HG03064 (cell line): ENCODE results near the gene BMP6.
"Not testable (repeated sequence)": the region's sequence is repeated elsewhere in the genome, so short reads cannot be mapped to it uniquely, and the experiment has no call there.

ENCODE experiments used
- ATAC-seq: cut with Tn5 transposase; IDR thresholded peaks from one replicate; pipeline ENCODE4 v1.9.1; 2021; ENCODE audit warnings: low read depth; ENCODE audit not compliant: unreplicated experiment

The BMP6 gene

DNA sequence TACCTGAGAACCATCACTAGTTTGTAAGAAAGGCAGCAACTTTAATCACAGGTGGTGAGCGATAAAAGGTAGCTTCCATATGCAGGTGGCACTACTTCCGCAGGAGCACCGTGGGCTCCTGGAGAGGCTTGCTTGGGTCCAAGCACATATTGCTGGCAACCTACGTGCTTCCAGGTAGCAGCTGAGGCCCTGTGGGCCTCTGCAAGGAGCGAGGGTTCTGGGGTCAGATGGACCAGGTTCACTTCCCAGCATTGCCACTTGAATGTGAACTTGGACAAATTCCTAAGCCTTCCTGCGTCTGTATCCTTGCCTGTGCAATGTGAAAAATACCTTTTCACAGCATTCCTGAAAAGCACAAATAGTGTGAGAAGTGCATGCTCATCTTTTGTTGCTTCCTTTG is 153.7 kb downstream of the BMP6 start:
- no peak for ATAC-seq

GRCh38 chr6:7879980-7880717 is 154.2 kb downstream of the BMP6 start:
- no peak for ATAC-seq

GRCh38 chr6:7880718-7881107 is 154.8 kb downstream of the BMP6 start:
- no peak for ATAC-seq

- ATAC-seq, result no peak
Observed at GRCh38 chr6:7881765-7882500, 156.0 kb downstream of the BMP6 start.

GRCh38 chr6:7882505-7883257 is 156.8 kb downstream of the BMP6 start:
- ATAC-seq, result no peak

DNA sequence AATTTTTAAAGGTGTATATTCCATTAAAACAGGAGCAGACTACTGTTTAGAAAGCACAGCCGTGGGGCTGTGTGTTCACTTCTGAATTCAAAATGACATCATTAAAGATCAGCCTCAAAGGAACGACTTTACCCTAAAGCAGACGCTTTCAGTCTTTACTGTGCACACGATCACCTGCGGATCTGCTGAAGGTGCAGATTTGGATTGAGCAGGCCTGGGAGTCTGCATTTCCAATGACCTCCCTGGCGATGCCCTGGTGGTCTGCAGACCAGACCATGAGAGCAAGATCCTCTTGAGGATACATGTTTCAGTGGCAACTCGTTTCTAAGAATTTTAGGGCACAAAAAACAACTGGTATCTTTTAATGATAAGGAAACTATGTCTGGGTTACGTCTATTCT is 157.5 kb downstream of the BMP6 start:
- no peak for ATAC-seq

- no peak for ATAC-seq
Observed at GRCh38 chr6:7886132-7886531, 160.2 kb downstream of the BMP6 start.

DNA sequence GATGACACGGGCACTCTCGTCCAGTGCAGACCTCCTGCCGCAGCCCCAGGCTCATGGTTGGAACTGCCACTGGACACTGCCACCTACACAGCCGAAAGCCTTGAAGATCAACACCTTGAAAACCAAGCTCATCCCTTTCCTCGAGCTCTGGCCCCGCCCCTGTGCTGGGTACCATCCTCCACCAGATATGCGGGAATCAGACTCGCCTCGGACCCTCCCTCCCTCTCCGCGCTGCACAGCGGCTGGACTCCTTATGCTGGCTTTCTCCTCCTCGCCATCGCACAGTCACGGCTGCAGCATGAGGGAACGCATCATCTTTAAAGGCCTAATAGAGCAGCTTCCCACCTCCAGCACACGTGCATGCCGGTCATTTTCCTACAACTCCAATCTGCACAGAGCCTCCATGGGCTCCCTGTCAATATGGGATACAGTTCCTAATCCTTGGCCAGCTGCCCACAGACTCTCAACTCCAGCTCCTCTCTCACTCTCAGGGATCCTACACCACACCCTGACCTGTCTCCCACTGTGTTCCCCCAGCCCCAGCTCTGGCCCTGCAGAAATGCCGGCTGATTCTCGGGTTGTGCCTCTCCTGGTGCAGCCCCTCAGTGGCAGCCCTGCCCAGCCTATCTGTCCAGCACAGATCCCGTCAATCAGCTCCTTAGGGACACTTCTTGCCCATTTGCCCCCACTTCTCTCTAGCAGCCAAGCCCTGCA is 161.5 kb downstream of the BMP6 start:
- ATAC-seq, result no peak

DNA sequence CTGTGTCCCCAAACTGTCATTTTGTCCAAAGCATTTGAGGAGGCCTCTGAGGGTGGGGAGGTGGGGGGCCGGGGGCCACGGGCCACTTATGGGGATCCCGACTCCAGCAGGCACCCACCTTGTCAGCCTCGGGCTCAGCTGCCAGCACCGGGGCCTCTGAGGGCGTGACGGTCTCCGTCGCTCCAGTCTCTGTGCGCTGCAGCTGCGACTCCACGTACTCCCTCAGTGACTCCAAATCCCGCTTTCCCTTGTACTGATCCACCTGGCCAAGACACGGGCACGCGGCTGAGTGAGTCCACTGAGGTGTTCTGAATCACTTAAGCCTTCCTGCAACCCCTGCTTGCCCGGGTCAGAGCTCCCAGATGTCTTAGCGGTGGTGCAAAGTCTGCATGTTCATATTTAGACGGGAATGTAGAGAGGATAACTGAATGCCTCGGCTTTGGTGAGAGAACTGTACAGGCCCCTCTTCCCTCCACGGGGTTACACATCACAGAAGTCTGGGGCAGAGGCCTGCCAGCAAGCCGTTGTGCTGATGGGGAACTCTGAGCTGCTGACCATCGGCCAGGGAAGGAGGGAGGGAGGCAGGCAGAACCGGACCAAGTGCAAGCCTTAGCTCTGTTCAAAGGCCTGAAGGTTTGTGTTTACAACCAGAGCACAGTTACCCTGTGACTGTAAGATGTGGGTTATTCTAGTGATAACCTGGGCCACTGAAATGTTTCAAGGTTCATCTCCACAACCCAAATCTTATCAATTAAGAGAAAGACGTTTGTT is 162.9 kb downstream of the BMP6 start:
- no peak for ATAC-seq

DNA sequence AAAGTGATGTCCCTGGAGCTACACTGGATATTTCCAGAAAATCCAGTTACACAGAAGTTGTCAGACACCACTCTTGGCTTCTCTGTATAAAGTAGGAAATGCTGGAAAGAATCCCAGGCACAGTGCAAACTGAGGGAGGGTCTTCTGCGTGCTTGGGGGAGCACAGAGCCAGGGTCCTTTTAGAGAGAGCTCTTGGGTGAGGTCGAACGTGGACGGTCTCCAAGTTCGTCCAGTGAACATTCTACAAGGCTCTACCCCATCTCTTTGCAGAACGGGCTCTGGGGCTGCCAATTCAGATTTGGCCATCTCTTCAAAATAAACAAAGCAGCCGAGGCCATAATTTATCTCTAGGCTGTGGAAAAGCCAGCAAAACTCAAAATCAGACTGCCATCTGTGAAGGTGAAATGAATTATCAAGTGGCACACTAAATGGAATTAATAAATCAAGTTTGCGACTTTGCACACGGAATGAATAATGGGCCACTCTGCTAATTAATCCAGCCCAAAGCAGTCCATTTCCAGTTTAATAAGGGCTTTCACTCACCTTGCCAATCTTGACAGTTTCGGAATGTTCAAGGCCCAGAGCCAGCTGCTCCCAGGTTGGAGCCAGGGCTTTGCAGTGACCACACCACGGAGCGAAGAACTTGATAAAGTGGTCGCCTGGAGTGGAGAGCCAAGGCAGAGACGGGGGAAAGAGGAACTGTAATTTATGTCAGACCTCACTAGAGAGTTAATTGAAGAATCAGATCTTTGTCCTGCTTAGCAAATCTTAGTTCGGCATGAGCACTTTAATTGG is 165.4 kb downstream of the BMP6 start:
- no peak for ATAC-seq

DNA sequence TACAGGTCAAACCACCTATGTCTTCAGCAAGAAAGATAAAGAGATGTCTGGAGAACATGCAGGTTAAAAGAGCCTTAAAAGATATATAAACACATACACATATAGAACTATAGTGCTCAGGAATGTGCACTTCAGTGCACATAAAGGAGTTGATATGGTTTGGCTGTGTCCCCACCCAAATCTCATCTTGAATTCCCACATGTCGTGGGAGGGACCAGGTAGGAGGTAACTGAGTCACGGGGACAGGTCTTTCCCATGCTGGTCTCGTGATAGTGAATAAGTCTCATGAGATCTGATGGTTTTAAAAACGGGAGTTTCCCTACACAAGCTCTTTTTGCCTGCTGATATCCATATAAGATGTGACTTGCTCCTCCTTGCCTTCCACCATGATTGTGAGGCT is 166.5 kb downstream of the BMP6 start:
- ATAC-seq, result not testable (repeated sequence)

DNA sequence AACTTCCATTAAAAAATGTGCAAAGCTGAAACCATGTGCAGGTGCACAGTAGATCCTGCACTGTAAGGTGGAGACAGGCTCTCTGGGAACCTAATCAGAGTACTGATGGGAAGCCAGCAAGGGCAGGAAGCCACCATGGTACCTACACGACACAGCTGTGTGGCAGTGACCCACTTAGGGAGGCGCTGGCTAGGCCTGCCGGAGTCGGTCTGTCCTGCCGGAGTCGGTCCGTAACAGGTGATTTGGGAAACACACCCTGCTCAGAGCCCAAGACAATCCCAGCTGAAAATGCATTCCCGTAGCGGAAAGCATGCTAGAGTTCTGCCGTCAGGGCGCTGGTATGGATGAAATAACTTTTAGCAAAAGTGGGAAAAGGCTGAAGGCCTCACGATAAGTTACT is 167.4 kb downstream of the BMP6 start:
- ATAC-seq, result no peak

DNA sequence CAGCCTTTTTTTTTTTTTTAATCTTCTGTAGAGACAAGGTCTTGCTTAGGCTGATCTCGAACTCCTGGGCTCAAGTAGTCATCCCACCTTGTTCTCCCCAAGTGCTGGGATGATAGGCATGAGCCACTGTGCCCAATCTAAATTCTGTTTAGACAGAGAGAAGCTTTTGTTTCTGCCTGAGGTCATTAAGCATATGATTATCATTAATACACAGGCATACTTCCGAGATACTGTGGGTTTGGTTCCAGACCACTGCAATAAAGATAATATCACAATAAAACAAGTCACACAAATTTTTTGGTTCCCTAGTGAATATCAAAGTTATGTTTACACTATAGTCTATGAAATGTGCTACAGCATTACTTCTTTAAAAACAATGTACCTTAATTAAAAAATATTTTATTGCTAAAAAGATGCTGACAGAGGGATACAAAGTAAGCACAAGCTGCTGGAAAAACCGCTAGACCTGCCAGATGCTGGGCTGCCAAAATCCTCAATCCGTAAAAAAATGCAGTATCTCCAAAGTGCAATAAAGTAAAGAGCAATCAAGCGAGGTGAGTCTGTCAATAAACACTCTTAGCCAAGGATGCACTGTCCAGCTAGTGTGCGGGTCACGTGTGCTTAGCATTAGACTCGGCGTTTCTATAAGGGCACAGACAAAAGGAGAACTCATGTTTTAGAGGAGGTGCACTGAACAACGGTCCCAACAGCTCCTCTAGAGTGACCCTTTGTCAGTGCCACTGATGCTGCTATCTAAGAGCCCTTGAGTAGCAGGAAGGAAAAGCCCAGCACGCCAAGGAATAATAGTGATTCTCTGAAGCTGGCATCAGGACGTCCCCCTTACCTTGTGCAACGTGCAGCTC is 168.6 kb downstream of the BMP6 start:
- ATAC-seq, result no peak

DNA sequence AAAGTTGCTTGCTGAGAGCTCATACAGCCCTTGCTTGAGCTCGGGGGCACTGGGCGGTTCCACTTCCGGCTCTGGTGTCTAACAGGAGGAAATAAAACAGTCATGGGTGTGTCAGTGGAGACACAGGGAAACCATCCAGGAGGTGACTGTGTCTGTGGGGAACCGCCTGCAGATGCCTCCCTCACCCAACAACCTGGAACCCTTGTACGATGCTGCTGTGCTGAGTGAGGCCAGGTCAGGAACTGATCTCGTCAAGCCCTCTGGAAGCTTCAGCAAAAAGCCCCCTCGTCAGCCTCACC is 169.2 kb downstream of the BMP6 start:
- ATAC-seq, result no peak

- ATAC-seq, result no peak
Observed at GRCh38 chr6:7896465-7896987, 170.6 kb downstream of the BMP6 start.

DNA sequence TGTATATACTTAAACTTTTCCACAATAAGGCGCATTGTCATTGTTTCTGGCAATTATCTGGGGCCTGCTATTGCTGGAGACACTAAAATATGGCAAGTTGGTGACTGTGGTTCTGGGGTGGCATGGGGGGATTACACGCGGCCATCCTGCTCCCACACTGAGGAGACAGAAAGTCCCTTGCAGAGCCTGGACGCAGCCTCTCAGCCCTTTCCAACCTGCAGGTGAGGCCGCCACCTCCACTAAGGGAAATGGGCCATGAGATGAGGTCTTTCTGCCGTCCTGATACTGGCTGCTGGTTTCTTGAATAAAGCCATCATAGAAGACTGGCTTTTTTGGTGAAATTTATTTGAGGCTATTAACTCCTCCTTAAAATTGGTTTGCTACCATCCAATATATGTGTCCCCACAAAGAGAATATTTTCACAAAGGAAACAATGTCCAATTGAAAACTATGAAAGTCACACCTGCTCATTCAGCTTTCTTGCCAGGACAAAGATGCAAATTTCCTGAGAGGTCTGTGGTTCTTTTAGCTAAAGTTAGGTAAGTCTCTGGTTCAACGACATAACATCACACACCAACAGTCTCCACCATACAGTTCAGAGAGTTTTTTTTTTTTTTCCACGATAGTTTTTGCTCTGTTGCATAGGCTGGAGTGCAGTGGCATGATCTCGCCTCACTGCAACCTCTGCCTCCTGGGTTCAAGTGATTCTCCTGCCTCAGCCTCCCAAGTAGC is 171.7 kb downstream of the BMP6 start:
- ATAC-seq, result no peak

DNA sequence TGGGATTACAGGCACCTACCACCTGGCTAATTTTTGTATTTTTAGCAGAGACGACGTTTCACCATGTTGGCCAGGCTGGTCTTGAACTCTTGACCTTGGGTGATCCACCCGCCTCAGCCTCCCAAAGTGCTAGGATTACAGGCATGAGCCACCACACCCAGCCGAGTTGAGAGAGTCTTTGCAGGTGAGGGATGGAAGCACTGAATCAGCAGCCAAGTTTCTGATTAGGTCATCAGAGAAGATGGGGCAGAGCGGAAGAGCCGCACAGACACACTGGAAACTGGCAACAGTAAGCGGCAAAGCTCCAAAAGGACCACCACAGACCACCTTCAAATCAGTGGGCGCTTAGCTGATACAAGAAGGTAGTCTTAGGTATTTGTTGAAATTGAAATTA is 172.3 kb downstream of the BMP6 start:
- not testable (repeated sequence) for ATAC-seq
